Stimulated activated CD4-positive, alpha-beta T cell treated with anti-CD3 and anti-CD28 coated beads, Interleukin-2, amount 100 ng/mL, for 4 hours (primary cell): ENCODE measurements around the gene CLPX.
"Not testable (repeated sequence)": the region's sequence is repeated elsewhere in the genome, so short reads cannot be mapped to it uniquely, and the experiment has no call there.

Experiments
- DNase-seq: peaks from one replicate; pipeline ENCODE4 v3.0.0-alpha.2; 2020; ENCODE audit warnings: low read depth

CLPX gene

DNA sequence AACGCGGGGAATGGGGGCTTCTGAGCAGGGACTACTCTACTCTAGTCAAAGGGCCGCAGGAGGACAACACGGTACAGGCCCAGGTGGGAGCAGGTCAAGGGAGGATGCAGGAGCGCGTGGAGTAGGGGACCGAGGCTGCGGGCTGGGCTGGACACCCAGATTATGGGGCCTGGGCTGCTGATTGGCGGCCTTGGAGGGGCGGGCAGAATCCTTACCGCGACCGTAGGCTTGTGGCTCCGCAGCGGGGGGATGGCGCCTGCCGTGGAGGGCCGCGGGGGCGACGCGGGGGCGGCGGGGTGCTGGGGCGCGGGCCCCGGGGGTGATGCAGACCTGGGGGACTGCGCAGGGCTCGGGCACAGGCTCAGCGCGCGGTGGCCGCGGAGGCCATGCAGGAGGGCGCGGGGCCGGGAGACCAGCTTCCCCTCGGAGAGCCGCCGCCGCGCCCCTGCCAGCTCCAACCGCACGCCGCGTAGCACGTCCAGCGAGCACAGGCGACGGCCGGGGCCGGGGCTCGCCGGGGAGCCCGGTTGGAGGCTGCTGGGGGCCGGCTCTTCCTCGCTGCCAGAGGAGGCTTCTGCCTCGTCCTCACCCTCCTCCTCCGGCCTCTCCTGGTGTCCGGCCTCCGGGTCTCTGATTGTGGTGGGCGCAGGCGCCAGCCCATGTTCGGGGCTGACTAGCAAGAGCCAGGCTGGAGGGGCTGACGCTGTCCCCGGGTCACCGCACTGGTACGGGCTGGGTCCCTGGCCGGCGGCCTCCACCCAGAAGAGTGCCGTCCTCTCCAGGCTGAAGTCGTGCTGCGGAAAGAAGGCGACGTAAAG is 83.0 kb downstream of the CLPX start:
- no peak for DNase-seq

DNA sequence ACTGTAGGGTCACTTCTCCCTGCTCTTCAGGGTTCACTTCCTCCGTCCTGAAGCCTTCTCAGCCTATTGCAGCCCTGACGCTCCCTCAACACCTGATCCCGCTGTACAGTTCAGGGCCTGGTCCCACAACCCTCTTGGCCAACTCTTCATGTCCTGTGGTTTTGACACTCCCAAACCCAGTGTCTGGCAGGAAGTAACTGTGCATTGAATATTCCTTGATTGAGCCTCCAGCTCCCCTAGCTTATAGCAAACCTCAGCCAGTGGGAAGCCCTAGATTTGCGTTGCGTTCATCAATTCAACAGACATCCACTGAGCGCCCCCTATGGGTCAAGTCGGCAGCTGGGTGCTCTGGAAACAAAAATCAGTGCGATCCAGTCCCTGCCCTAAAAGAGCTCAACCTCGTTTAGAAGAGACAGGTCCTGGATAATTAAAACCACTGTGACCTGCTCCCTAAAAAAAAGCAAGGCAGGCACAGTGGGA is 83.7 kb downstream of the CLPX start:
- DNase-seq, result peak; percentile 12

GRCh38 chr15:65100442-65100841 is 84.7 kb downstream of the CLPX start:
- DNase-seq, result no peak

DNA sequence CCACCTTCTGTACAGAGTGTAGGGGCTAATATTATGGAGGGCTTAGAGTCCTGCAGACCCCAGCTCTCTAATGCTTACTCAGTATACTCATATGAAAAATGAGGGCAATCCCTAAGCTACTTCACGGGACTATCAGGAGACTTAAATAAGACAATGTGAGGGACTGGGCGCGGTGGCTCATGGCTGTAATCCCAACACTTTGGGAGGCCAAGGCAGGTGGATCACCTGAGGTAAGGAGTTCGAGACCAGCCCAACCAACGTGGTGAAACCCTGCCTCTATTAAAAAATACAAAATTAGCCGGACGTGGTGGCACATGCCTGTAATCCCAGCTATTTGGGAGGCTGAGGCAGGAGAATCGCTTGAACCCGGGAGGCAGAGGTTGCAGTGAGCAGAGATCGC is 85.3 kb downstream of the CLPX start:
- DNase-seq, result not testable (repeated sequence)

GRCh38 chr15:65099336-65099735 is 85.8 kb downstream of the CLPX start:
- no peak for DNase-seq
